ENCODE data around the gene UBASH3A. TPM values are rescaled to one million over a fixed set of nuclear protein-coding genes. Genes with fewer than 3 reads are reported as not detected.

Gene UBASH3A
- total RNA-seq, 1 experiment from 2014 or later, result 0.07 TPM

DNA sequence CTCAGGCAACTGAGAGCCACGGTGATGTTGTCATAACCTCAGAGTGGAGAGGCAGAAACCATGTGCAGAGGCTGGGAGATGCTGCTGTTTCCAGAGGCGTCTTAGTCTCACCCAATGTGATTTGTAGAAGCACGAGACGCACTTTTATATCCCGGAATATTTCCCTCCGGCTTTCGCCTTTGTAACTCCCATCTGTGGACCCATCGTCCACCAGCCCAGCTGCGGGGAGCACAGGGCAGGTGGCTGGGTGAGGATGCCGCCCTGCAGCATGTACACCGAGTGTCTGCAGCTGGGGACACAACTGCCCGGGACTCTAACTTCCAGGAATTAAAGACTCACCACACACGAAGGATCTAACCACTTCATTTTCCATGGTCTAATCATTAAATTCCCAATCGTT lies 43.5 kb downstream of the UBASH3A start:
- Histone ChIP-seq H3K9me3 (ENCODE audit: control insufficient read depth in 1 of 2, insufficient read depth in 1 of 2, low read depth in 1 of 2, low read length in 2 of 2) (no peaks in the 10 kb centered on the region), H3K27ac (ENCODE audit: low read depth, low read length) (no peak overlapping the region), H2AFZ (ENCODE audit: low read depth, low read length, poor library complexity, severe bottlenecking) (no peak overlapping the region), H3K79me2 (ENCODE audit: insufficient read depth, low read length) (no peaks in the 10 kb centered on the region), H3K4me2 (ENCODE audit: low read length) (no peak overlapping the region), H3K9ac (ENCODE audit: low read length) (no peak overlapping the region), H3K27me3 (ENCODE audit: insufficient read depth, low read length) (no peaks in the 10 kb centered on the region), H3K9me2 (ENCODE audit: insufficient read depth) (no peaks in the 10 kb centered on the region), H3K4me3 (replicated peaks in 1 of 2; ENCODE audit: low read depth in 1 of 2, low read length in 2 of 2) (no peak overlapping the region), H3K4me1 (ENCODE audit: control insufficient read depth in 1 of 2, insufficient read depth in 2 of 2, low read length in 2 of 2) (peaks cover 6 to 13% of the 10 kb centered on the region in 2 experiments), H4K20me1 (ENCODE audit: insufficient read depth) (no peaks in the 10 kb centered on the region), H3K36me3 (ENCODE audit: control insufficient read depth in 1 of 2, insufficient read depth in 2 of 2, low read length in 2 of 2) (no peaks in the 10 kb centered on the region)
- ATAC-seq (no peak), DNase-seq (ENCODE audit: low read depth, low spot score) (no peak)
- ChIA-PET CTCF (no interaction called here), POLR2A (no interaction called here), RAD21 (ENCODE audit: low non-redundant PET in 1 of 2, low total read pairs in 2 of 2, uncharacterized antibody in 2 of 2, unreplicated experiment in 2 of 2) (no interaction called here)
- no peak for TF ChIP-seq ZNF274 (IDR thresholded peaks at IDR 0.05; ENCODE audit: low read depth, low read length)
- TF ChIP-seq, protein P1, sequence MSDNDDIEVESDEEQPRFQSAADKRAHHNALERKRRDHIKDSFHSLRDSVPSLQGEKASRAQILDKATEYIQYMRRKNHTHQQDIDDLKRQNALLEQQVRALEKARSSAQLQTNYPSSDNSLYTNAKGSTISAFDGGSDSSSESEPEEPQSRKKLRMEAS (IDR thresholded peaks at IDR 0.05), result no peak
- no TSS peak for BruUV-seq (replicated peaks)
- intact Hi-C loops (cut with micrococcal nuclease), result loop anchor here (5.0 kb wide), 1 partner anchor 835 kb away; no protein-coding TSS in a partner anchor

GRCh38 chr21:42447732-42448131 lies 44.0 kb downstream of the UBASH3A start:
- Histone ChIP-seq H3K79me2 (ENCODE audit: insufficient read depth, low read length) (no peaks in the 10 kb centered on the region), H3K9me2 (ENCODE audit: insufficient read depth) (no peaks in the 10 kb centered on the region), H3K4me1 (ENCODE audit: control insufficient read depth in 1 of 2, insufficient read depth in 2 of 2, low read length in 2 of 2) (peaks cover 6 to 13% of the 10 kb centered on the region in 2 experiments), H3K4me2 (ENCODE audit: low read length) (no peak overlapping the region), H3K9ac (ENCODE audit: low read length) (no peak overlapping the region), H2AFZ (ENCODE audit: low read depth, low read length, poor library complexity, severe bottlenecking) (no peak overlapping the region), H3K9me3 (ENCODE audit: control insufficient read depth in 1 of 2, insufficient read depth in 1 of 2, low read depth in 1 of 2, low read length in 2 of 2) (no peaks in the 10 kb centered on the region), H3K27ac (ENCODE audit: low read depth, low read length) (no peak overlapping the region), H3K27me3 (ENCODE audit: insufficient read depth, low read length) (no peaks in the 10 kb centered on the region), H3K36me3 (ENCODE audit: control insufficient read depth in 1 of 2, insufficient read depth in 2 of 2, low read length in 2 of 2) (no peaks in the 10 kb centered on the region), H4K20me1 (ENCODE audit: insufficient read depth) (no peaks in the 10 kb centered on the region), H3K4me3 (replicated peaks in 1 of 2; ENCODE audit: low read depth in 1 of 2, low read length in 2 of 2) (no peak overlapping the region)
- DNase-seq (ENCODE audit: low read depth, low spot score), result no peak
- BruUV-seq (replicated peaks), result no TSS peak
- intact Hi-C loops (cut with micrococcal nuclease), result loop anchor here (5.0 kb wide), 1 partner anchor 835 kb away; no protein-coding TSS in a partner anchor
- no peak for ATAC-seq
- CTCF ChIA-PET, result no interaction called here
- TF ChIP-seq EZH2phosphoT487 (IDR thresholded peaks at IDR 0.05; ENCODE audit: borderline replicate concordance), result no peak
- no peak for TF ChIP-seq TCF7L2 (IDR thresholded peaks at IDR 0.05; ENCODE audit: borderline replicate concordance, extremely low read depth, insufficient read depth, insufficient read length)
- no peak for TF ChIP-seq POLR2A (IDR thresholded peaks at IDR 0.05; ENCODE audit: borderline replicate concordance, extremely low read depth, insufficient read depth, insufficient read length)
- TF ChIP-seq EZH2 (IDR thresholded peaks at IDR 0.05), result no peak
- TF ChIP-seq POLR2AphosphoS5 (IDR thresholded peaks at IDR 0.05; ENCODE audit: low read depth, low read length), result no peak
- no peak for TF ChIP-seq CEBPB (IDR thresholded peaks at IDR 0.05; ENCODE audit: low read depth)
- no peak for TF ChIP-seq YY1 (IDR thresholded peaks at IDR 0.05; ENCODE audit: extremely low read depth, insufficient replicate concordance, low read depth, low read length)
- TF ChIP-seq CBX3 (IDR thresholded peaks at IDR 0.05; ENCODE audit: low read depth), result no peak
- no peak for TF ChIP-seq SRF (IDR thresholded peaks at IDR 0.05; ENCODE audit: low read depth)
- no peak for TF ChIP-seq CTCF (IDR thresholded peaks at IDR 0.05 in 2 of 3, conservative IDR thresholded peaks at IDR 0.05 in 1 of 3; ENCODE audit: borderline replicate concordance in 1 of 3, insufficient read depth in 1 of 3, low read depth in 2 of 3, low read length in 2 of 3)
- TF ChIP-seq, protein P2, sequence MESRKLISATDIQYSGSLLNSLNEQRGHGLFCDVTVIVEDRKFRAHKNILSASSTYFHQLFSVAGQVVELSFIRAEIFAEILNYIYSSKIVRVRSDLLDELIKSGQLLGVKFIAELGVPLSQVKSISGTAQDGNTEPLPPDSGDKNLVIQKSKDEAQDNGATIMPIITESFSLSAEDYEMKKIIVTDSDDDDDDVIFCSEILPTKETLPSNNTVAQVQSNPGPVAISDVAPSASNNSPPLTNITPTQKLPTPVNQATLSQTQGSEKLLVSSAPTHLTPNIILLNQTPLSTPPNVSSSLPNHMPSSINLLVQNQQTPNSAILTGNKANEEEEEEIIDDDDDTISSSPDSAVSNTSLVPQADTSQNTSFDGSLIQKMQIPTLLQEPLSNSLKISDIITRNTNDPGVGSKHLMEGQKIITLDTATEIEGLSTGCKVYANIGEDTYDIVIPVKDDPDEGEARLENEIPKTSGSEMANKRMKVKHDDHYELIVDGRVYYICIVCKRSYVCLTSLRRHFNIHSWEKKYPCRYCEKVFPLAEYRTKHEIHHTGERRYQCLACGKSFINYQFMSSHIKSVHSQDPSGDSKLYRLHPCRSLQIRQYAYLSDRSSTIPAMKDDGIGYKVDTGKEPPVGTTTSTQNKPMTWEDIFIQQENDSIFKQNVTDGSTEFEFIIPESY (IDR thresholded peaks at IDR 0.05; ENCODE audit: extremely low read depth, insufficient replicate concordance, low read length), result no peak
- TF ChIP-seq SIN3A (IDR thresholded peaks at IDR 0.05; ENCODE audit: low read depth), result no peak
- no peak for TF ChIP-seq JUND (IDR thresholded peaks at IDR 0.05)
- no peak for TF ChIP-seq SP1 (IDR thresholded peaks at IDR 0.05; ENCODE audit: low read depth)
- RAD21 ChIA-PET (ENCODE audit: low non-redundant PET in 1 of 2, low total read pairs in 2 of 2, uncharacterized antibody in 2 of 2, unreplicated experiment in 2 of 2), result no interaction called here
- POLR2A ChIA-PET, result no interaction called here

All from HCT116 (cell line).